Measurements from ENCODE around the gene NGB.

DNA sequence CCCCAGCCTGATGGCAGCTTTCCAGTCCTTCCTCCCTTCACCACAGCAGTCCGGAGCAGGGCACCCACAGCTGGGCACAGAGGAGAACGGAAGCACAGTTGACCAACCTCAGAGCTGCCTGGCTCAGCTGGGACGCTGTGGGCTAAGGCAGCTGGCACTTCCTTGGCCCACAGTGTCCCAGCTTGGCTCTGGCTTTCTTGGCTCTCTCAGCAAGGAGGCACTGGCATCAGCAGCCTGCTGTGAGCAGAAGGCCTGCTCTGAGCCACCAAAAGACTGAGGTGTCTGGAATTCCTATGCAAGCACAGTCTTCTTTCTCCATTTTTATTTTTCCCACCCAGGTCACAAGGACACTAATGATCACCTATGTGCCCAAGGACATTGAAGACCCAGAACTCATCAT is 32.6 kb downstream of the NGB start:
- TF ChIP-seq CHD2 (IDR thresholded peaks at IDR 0.05; ENCODE audit: low read length) (no peak), EZH2 (IDR thresholded peaks at IDR 0.05; ENCODE audit: low read depth, low read length, severe bottlenecking) (no peak)
- TF ChIP-seq, protein P1, sequence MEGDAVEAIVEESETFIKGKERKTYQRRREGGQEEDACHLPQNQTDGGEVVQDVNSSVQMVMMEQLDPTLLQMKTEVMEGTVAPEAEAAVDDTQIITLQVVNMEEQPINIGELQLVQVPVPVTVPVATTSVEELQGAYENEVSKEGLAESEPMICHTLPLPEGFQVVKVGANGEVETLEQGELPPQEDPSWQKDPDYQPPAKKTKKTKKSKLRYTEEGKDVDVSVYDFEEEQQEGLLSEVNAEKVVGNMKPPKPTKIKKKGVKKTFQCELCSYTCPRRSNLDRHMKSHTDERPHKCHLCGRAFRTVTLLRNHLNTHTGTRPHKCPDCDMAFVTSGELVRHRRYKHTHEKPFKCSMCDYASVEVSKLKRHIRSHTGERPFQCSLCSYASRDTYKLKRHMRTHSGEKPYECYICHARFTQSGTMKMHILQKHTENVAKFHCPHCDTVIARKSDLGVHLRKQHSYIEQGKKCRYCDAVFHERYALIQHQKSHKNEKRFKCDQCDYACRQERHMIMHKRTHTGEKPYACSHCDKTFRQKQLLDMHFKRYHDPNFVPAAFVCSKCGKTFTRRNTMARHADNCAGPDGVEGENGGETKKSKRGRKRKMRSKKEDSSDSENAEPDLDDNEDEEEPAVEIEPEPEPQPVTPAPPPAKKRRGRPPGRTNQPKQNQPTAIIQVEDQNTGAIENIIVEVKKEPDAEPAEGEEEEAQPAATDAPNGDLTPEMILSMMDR (IDR thresholded peaks at IDR 0.05; ENCODE audit: control extremely low read depth in 1 of 3, insufficient read depth in 1 of 3, low read depth in 1 of 3, low read length in 3 of 3) = no peak

Measured in H1 (cell line).